GM12878 (cell line): ENCODE data around the gene UBXN11.

Experiments used
- CTCF ChIP-seq, 3 experiments: IDR thresholded peaks in 2 of 3; conservative IDR thresholded peaks in 1 of 3; 2 replicates each; pipeline ENCODE4 v1.5.1; 2011; ENCODE audit warnings: low read depth in 3 of 3, low read length in 3 of 3, mild to moderate bottlenecking in 3 of 3, control low read depth in 2 of 3, moderate library complexity in 2 of 3, inconsistent platforms in 1 of 3, mixed read lengths in 1 of 3; ENCODE audit not compliant: control insufficient read depth in 2 of 3, insufficient read depth in 1 of 3; ENCODE audit errors: extremely low read depth in 1 of 3
- E2F8 ChIP-seq: fragments of 450-650 bp; IDR thresholded peaks from 2 replicates; pipeline ENCODE4 v1.6.1; 2018; ENCODE audit warnings: mild to moderate bottlenecking, low read depth, moderate library complexity; ENCODE audit not compliant: partially characterized antibody
- EP300 ChIP-seq, 2 experiments: fragments of 150-350 bp in 1 of 2; IDR thresholded peaks; 2 replicates each; pipeline ENCODE4 v1.6.1; 2011 to 2012; ENCODE audit warnings: low read depth in 2 of 2, low read length in 2 of 2, borderline replicate concordance in 1 of 2, improper control_type of control experiment in 1 of 2, inconsistent platforms in 1 of 2; ENCODE audit not compliant: control insufficient read depth in 1 of 2
- KDM1A ChIP-seq: fragments of 200-600 bp; sonication (generic); IDR thresholded peaks from 2 replicates; pipeline ENCODE4 v1.6.1; 2016; ENCODE audit warnings: borderline replicate concordance
- MAX ChIP-seq: IDR thresholded peaks from 2 replicates; pipeline ENCODE4 v1.6.1; 2012; ENCODE audit warnings: low read depth, low read length, improper control_type of control experiment
- MXI1 ChIP-seq: fragments of 150-350 bp; IDR thresholded peaks from 2 replicates; pipeline ENCODE4 v1.6.1; 2011; ENCODE audit warnings: low read depth, mild to moderate bottlenecking, inconsistent platforms, low read length, improper control_type of control experiment
- POLR2A ChIP-seq: IDR thresholded peaks from 2 replicates; pipeline ENCODE4 v1.6.1; 2011; ENCODE audit warnings: low read depth, mild to moderate bottlenecking, low read length
- SMAD1 ChIP-seq: fragments of 450-650 bp; IDR thresholded peaks from 2 replicates; pipeline ENCODE4 v1.6.1; 2018; ENCODE audit warnings: mild to moderate bottlenecking, low read depth; ENCODE audit not compliant: partially characterized antibody
- SMC3 ChIP-seq: IDR thresholded peaks from 2 replicates; pipeline ENCODE4 v1.6.1; 2011; ENCODE audit warnings: low read length, improper control_type of control experiment, borderline replicate concordance
- TBL1XR1 ChIP-seq: IDR thresholded peaks from 2 replicates; pipeline ENCODE4 v1.6.1; 2012; ENCODE audit warnings: low read depth, low read length, improper control_type of control experiment
- ZBTB4 ChIP-seq: fragments of 450-650 bp; formaldehyde crosslinking; IDR thresholded peaks from 2 replicates; pipeline ENCODE4 v1.4.0; 2022; ENCODE audit warnings: mild to moderate bottlenecking, moderate library complexity
- ZNF274 ChIP-seq: IDR thresholded peaks from one replicate; pipeline ENCODE4 v1.8.0; 2011; ENCODE audit not compliant: insufficient read length, insufficient read depth

- no peak for TF ChIP-seq CTCF (IDR thresholded peaks at IDR 0.05 in 2 of 3, conservative IDR thresholded peaks at IDR 0.05 in 1 of 3; ENCODE audit: control insufficient read depth in 2 of 3, extremely low read depth in 1 of 3, insufficient read depth in 1 of 3, low read depth in 3 of 3, low read length in 3 of 3)
- TF ChIP-seq TBL1XR1, result no peak
- TF ChIP-seq ZBTB4 (CRISPR knock-in tag), result no peak
- TF ChIP-seq POLR2A, result no peak
- TF ChIP-seq SMAD1, result no peak
- TF ChIP-seq MAX, result no peak
- TF ChIP-seq KDM1A, result no peak
- TF ChIP-seq EP300 (IDR thresholded peaks at IDR 0.05; ENCODE audit: borderline replicate concordance in 1 of 2, control insufficient read depth in 1 of 2, low read depth in 2 of 2, low read length in 2 of 2), result no peak
- TF ChIP-seq E2F8, result no peak
- TF ChIP-seq SMC3, result no peak
- TF ChIP-seq ZNF274, result no peak
- TF ChIP-seq MXI1, result no peak
These were observed 9.2 kb downstream of the UBXN11 start for GRCh38 chr1:26297057-26297790.
